H9 (cell line): ENCODE measurements around the gene SCUBE1. TPM values are rescaled to one million over a fixed set of nuclear protein-coding genes. Genes with fewer than 3 reads are reported as not detected.

Source experiments
- DNase-seq: peaks from one replicate; pipeline ENCODE4 v3.0.0-alpha.2; 2017
- H2AFZ ChIP-seq: one replicate; pipeline ENCODE4 v1.6.1; 2013; ENCODE audit warnings: mild to moderate bottlenecking, low read length, control low read depth, moderate library complexity
- H2AK5ac ChIP-seq: 2 replicates; pipeline ENCODE4 v1.6.1; 2013; ENCODE audit warnings: low read length, control low read depth, mixed read lengths; ENCODE audit not compliant: insufficient read length
- H2BK120ac ChIP-seq: one replicate; pipeline ENCODE4 v1.6.1; 2013; ENCODE audit warnings: low read depth, mild to moderate bottlenecking, low read length, control low read depth, inconsistent platforms; ENCODE audit not compliant: poor library complexity, severe bottlenecking
- H2BK12ac ChIP-seq: 2 replicates; pipeline ENCODE4 v1.6.1; 2013; ENCODE audit warnings: low read length, control low read depth, mixed read lengths, low read depth; ENCODE audit not compliant: insufficient read length
- H2BK15ac ChIP-seq: 2 replicates; pipeline ENCODE4 v1.6.1; 2013; ENCODE audit warnings: low read depth, low read length, control low read depth
- H2BK20ac ChIP-seq: one replicate; pipeline ENCODE4 v1.6.1; 2013; ENCODE audit warnings: low read depth, mild to moderate bottlenecking, low read length, control low read depth, inconsistent platforms; ENCODE audit not compliant: poor library complexity, severe bottlenecking
- H2BK5ac ChIP-seq: 2 replicates; pipeline ENCODE4 v1.6.1; 2013; ENCODE audit warnings: low read length, control low read depth, mixed read lengths; ENCODE audit not compliant: insufficient read length
- H3K14ac ChIP-seq: 2 replicates; pipeline ENCODE4 v1.6.1; 2013; ENCODE audit warnings: low read length, control low read depth; ENCODE audit not compliant: insufficient read depth
- H3K18ac ChIP-seq: 2 replicates; pipeline ENCODE4 v1.6.1; 2013; ENCODE audit warnings: low read depth, mild to moderate bottlenecking, mixed read lengths, low read length, control low read depth; ENCODE audit not compliant: insufficient read length
- H3K23ac ChIP-seq: 2 replicates; pipeline ENCODE4 v1.6.1; 2013; ENCODE audit warnings: low read length, control low read depth, mixed read lengths, low read depth; ENCODE audit not compliant: insufficient read length
- H3K23me2 ChIP-seq: 2 replicates; pipeline ENCODE4 v1.6.1; 2013; ENCODE audit warnings: low read depth, mild to moderate bottlenecking, mixed read lengths, low read length, control low read depth; ENCODE audit not compliant: insufficient read length, poor library complexity, severe bottlenecking
- H3K27ac ChIP-seq: 2 replicates; pipeline ENCODE4 v1.5.1; 2013; ENCODE audit warnings: low read length, control low read depth, mixed read lengths, low read depth; ENCODE audit not compliant: insufficient read length
- H3K27me3 ChIP-seq: 2 replicates; pipeline ENCODE4 v1.6.1; 2013; ENCODE audit warnings: low read length, control low read depth, inconsistent platforms; ENCODE audit not compliant: insufficient read depth
- H3K4ac ChIP-seq: 2 replicates; pipeline ENCODE4 v1.6.1; 2013; ENCODE audit warnings: low read depth, mild to moderate bottlenecking, control low read depth, inconsistent platforms, low read length, moderate library complexity
- H3K4me1 ChIP-seq: 2 replicates; pipeline ENCODE4 v1.6.1; 2013; ENCODE audit warnings: low read length, control low read depth, inconsistent platforms; ENCODE audit not compliant: insufficient read depth
- H3K4me2 ChIP-seq: 2 replicates; pipeline ENCODE4 v1.6.1; 2013; ENCODE audit warnings: low read length, control low read depth, mixed read lengths; ENCODE audit not compliant: insufficient read length, insufficient read depth
- H3K56ac ChIP-seq: 2 replicates; pipeline ENCODE4 v1.6.1; 2013; ENCODE audit warnings: low read depth, mild to moderate bottlenecking, mixed read lengths, low read length, control low read depth; ENCODE audit not compliant: insufficient read length
- H3K79me1 ChIP-seq: 2 replicates; pipeline ENCODE4 v1.6.1; 2013; ENCODE audit warnings: low read depth, mild to moderate bottlenecking, moderate library complexity, low read length, control low read depth, inconsistent platforms; ENCODE audit not compliant: insufficient read depth, poor library complexity, severe bottlenecking
- H3K79me2 ChIP-seq: 2 replicates; pipeline ENCODE4 v1.6.1; 2013; ENCODE audit warnings: low read length, control low read depth, inconsistent platforms; ENCODE audit not compliant: insufficient read depth
- H3K9ac ChIP-seq: 2 replicates; pipeline ENCODE4 v1.6.1; 2013; ENCODE audit warnings: low read length, control low read depth, mixed read lengths; ENCODE audit not compliant: insufficient read length; ENCODE audit errors: extremely low read depth
- H3K9me3 ChIP-seq: one replicate; pipeline ENCODE4 v1.6.1; 2013; ENCODE audit warnings: low read depth, low read length, inconsistent platforms; ENCODE audit not compliant: control insufficient read depth
- H3T11ph ChIP-seq: one replicate; pipeline ENCODE4 v1.6.1; 2013; ENCODE audit warnings: mild to moderate bottlenecking, low read length, control low read depth, inconsistent platforms
- H4K20me1 ChIP-seq: one replicate; pipeline ENCODE4 v1.6.1; 2013; ENCODE audit not compliant: control insufficient read depth, insufficient read length, insufficient read depth
- H4K5ac ChIP-seq: 2 replicates; pipeline ENCODE4 v1.6.1; 2013; ENCODE audit warnings: low read depth, mild to moderate bottlenecking, mixed read lengths, low read length, control low read depth; ENCODE audit not compliant: insufficient read length
- H4K8ac ChIP-seq: replicated peaks from 2 replicates; pipeline ENCODE4 v1.6.1; 2013; ENCODE audit warnings: low read length, control low read depth, mixed read lengths, low read depth; ENCODE audit not compliant: insufficient read length
- H4K91ac ChIP-seq: 2 replicates; pipeline ENCODE4 v1.6.1; 2013; ENCODE audit warnings: low read depth, mild to moderate bottlenecking, moderate library complexity, mixed read lengths, low read length, control low read depth; ENCODE audit not compliant: insufficient read length
- H3K27ac Mint-ChIP-seq, 3 experiments: 2 replicates in 2 of 3; 3 replicates in 1 of 3; pipeline ENCODE4 v1.8.0; 2020 to 2021; ENCODE audit warnings: mixed read lengths in 3 of 3, mild to moderate bottlenecking in 1 of 3, moderate library complexity in 1 of 3
- H3K27me3 Mint-ChIP-seq: 2 replicates; pipeline ENCODE4 v1.8.0; 2021; ENCODE audit warnings: low read depth, mild to moderate bottlenecking, moderate library complexity, mixed read lengths
- H3K36me3 Mint-ChIP-seq, 3 experiments: 2 replicates in 2 of 3; 3 replicates in 1 of 3; pipeline ENCODE4 v1.8.0; 2020 to 2021; ENCODE audit warnings: low read depth in 3 of 3, mixed read lengths in 3 of 3; ENCODE audit not compliant: insufficient read depth in 1 of 3
- H3K4me1 Mint-ChIP-seq, 2 experiments: 2 replicates each; pipeline ENCODE4 v1.8.0; 2020; ENCODE audit warnings: mixed read lengths in 2 of 2
- H3K4me3 Mint-ChIP-seq, 2 experiments: 2 replicates in 1 of 2; 3 replicates in 1 of 2; pipeline ENCODE4 v1.8.0; 2020 to 2021; ENCODE audit warnings: mild to moderate bottlenecking in 2 of 2, mixed read lengths in 2 of 2, moderate library complexity in 1 of 2
- H3K9me3 Mint-ChIP-seq, 2 experiments: 2 replicates in 1 of 2; 3 replicates in 1 of 2; pipeline ENCODE4 v1.8.0; 2020; ENCODE audit warnings: mild to moderate bottlenecking in 2 of 2, mixed read lengths in 2 of 2, moderate library complexity in 1 of 2
- CTCF ChIP-seq: fragments of 200-600 bp; sonication (generic); conservative IDR thresholded peaks from 3 replicates; pipeline ENCODE4 v1.8.0; 2021; ENCODE audit warnings: antibody characterized with exemption, mild to moderate bottlenecking
- total RNA-seq: library from RNA; stranded (reverse); gene quantifications from 2 replicates; pipeline ENCODE4 v1.2.1, GENCODE V29; 2021

The SCUBE1 gene
- total RNA-seq, 1 experiment from 2014 or later = 1.2 TPM

DNA sequence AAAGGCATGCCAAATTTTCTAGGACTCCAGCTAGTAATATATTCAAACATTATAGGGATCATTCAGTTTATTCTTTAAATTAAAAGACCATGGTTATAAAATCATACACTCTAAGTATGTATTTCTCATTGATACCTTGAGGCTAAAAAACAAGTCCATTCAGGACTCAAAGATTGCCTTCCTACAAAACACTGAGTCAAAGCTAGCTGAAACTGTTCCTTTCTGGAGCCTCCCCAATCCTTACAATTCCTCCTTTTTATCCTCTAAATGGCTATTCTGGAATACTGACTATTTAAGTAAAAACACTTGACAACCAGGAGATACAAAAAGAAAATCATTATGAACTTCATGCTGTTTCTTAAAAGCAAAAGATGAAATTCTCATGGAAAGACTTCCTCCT is 151.3 kb downstream of the SCUBE1 start:
- Histone ChIP-seq H3K23ac (no peak overlapping the region), H2BK12ac (no peak overlapping the region), H3K56ac (no peak overlapping the region), H3K79me2 (no peaks in the 10 kb centered on the region), H3K18ac (no peak overlapping the region), H2BK15ac (no peak overlapping the region), H3K9ac (no peak overlapping the region), H2AFZ (no peak overlapping the region), H3T11ph (no peak overlapping the region), H3K14ac (no peak overlapping the region), H3K9me3 (no peaks in the 10 kb centered on the region), H4K91ac (no peak overlapping the region), H3K4ac (no peak overlapping the region), H3K23me2 (peaks cover 3% of the 10 kb centered on the region), H3K4me2 (no peak overlapping the region), H2AK5ac (no peak overlapping the region), H3K79me1 (no peaks in the 10 kb centered on the region), H2BK20ac (no peak overlapping the region), H3K4me1 (peaks cover 4% of the 10 kb centered on the region; the same call in 1 of the 2 replicates), H3K27me3 (no peaks in the 10 kb centered on the region), H3K27ac (no peak overlapping the region), H2BK5ac (no peak overlapping the region), H4K5ac (no peak overlapping the region), H2BK120ac (no peak overlapping the region), H4K8ac (no peak overlapping the region), H4K20me1 (no peaks in the 10 kb centered on the region)
- no peak for TF ChIP-seq CTCF
- Mint-ChIP-seq H3K4me1 (peaks cover 6 to 8% of the 10 kb centered on the region in 2 experiments), H3K36me3 (no peaks in the 10 kb centered on the region), H3K4me3 (no peak overlapping the region), H3K27me3 (peaks cover 6% of the 10 kb centered on the region), H3K27ac (no peak overlapping the region), H3K9me3 (no peaks in the 10 kb centered on the region; a peak in 2 of 5 replicates)
- no peak for DNase-seq
